SK-N-SH (cell line): Measurements from ENCODE around the gene B4GALT1.

Source experiments
- CTCF ChIP-seq: fragments of 200-600 bp; sonication (generic); IDR thresholded peaks from 2 replicates; pipeline ENCODE4 v1.6.1; 2017; ENCODE audit warnings: antibody characterized with exemption, mild to moderate bottlenecking, moderate library complexity
- EP300 ChIP-seq, 2 experiments: IDR thresholded peaks; 2 replicates each; pipeline versions ENCODE4 v1.4.0 to v1.6.1; 2012; ENCODE audit warnings: borderline replicate concordance in 1 of 2, low read depth in 1 of 2, low read length in 1 of 2
- FOXJ3 ChIP-seq: sonication (generic); formaldehyde crosslinking; IDR thresholded peaks from 2 replicates; pipeline ENCODE4 v1.5.1; 2020; ENCODE audit warnings: mild to moderate bottlenecking, missing genetic modification reagents
- GABPA ChIP-seq: IDR thresholded peaks from 2 replicates; pipeline ENCODE4 v1.4.0; 2012; ENCODE audit warnings: low read depth, mild to moderate bottlenecking
- MAX ChIP-seq: IDR thresholded peaks from 2 replicates; pipeline ENCODE4 v1.4.0; 2012; ENCODE audit warnings: low read depth
- POLR2AphosphoS5 ChIP-seq: IDR thresholded peaks from 2 replicates; pipeline ENCODE4 v1.6.1; 2012; ENCODE audit warnings: low read depth, low read length
- RAD21 ChIP-seq: IDR thresholded peaks from 2 replicates; pipeline ENCODE4 v1.6.1; 2012; ENCODE audit warnings: mild to moderate bottlenecking, low read length
- REST ChIP-seq: IDR thresholded peaks from 2 replicates; pipeline ENCODE4 v1.6.1; 2012; ENCODE audit warnings: mild to moderate bottlenecking, low read depth, low read length, moderate library complexity
- TCF12 ChIP-seq: IDR thresholded peaks from 2 replicates; pipeline ENCODE4 v1.4.0; 2012
- YY1 ChIP-seq: IDR thresholded peaks from 2 replicates; pipeline ENCODE4 v1.4.0; 2012; ENCODE audit warnings: low read depth, mild to moderate bottlenecking

- no peak for TF ChIP-seq MAX
- TF ChIP-seq CTCF = no peak
- TF ChIP-seq TCF12 = no peak
- no peak for TF ChIP-seq REST
- TF ChIP-seq EP300 (IDR thresholded peaks at IDR 0.05; ENCODE audit: borderline replicate concordance in 1 of 2, low read depth in 1 of 2, low read length in 1 of 2) = no peak
- no peak for TF ChIP-seq YY1
- TF ChIP-seq FOXJ3 (CRISPR knock-in tag) = no peak
- TF ChIP-seq RAD21 = no peak
- TF ChIP-seq GABPA = no peak
- no peak for TF ChIP-seq POLR2AphosphoS5
These were observed 53.2 kb downstream of the B4GALT1 start for GRCh38 chr9:33113799-33114547.
